HCT116 (cell line): ENCODE data around the gene MED26. TPM values are rescaled to one million over a fixed set of nuclear protein-coding genes. Genes with fewer than 3 reads are reported as not detected.

ENCODE experiments used
- ATAC-seq: fragments of 200-7000 bp; cut with Tn5 transposase; 2 replicates; pipeline ENCODE4 v1.9.1; 2020; ENCODE audit warnings: mild to moderate bottlenecking, moderate library complexity
- BruUV-seq: library from RNA; stranded (reverse); fragments of 400-500 nt; replicated peaks from 2 replicates; lab custom pipeline; 2021; lab: Mats Ljungman, UMichigan
- CTCF ChIA-PET: fragments of 300-600 bp; sonication (Branson Sonifier 250); formaldehyde crosslinking; loops from one replicate; lab custom pipeline; 2021; ENCODE audit warnings: antibody characterized with exemption; lab: Charles Lee
- POLR2A ChIA-PET: fragments of 300-600, 350-600 bp; sonication (Branson Sonifier 250); formaldehyde crosslinking; loops from one replicate; lab custom pipeline; 2021; ENCODE audit warnings: antibody characterized with exemption; lab: Charles Lee
- RAD21 ChIA-PET, 2 experiments: fragments of 300-600 bp; sonication (Branson Sonifier 250); formaldehyde crosslinking; loops; one replicate each; lab custom pipeline; 2023; ENCODE audit warnings: low total read pairs in 2 of 2; ENCODE audit not compliant: uncharacterized antibody in 2 of 2, unreplicated experiment in 2 of 2, low non-redundant PET in 1 of 2; lab: Charles Lee
- DNase-seq: peaks from one replicate; pipeline ENCODE4 v3.0.0-alpha.2; 2010; ENCODE audit warnings: low read depth, low spot score
- H2AFZ ChIP-seq: fragments of 200-600 bp; shearing (Covaris generic), sonication (generic); 2 replicates; pipeline ENCODE4 v1.6.1; 2017; ENCODE audit warnings: low read depth, mixed run types, mixed read lengths, antibody characterized with exemption, low read length; ENCODE audit not compliant: poor library complexity, severe bottlenecking
- H3K27ac ChIP-seq: 2 replicates; pipeline ENCODE4 v1.5.1; 2012; ENCODE audit warnings: low read depth, low read length
- H3K27me3 ChIP-seq: fragments of 200-600 bp; sonication (generic); 2 replicates; pipeline ENCODE4 v1.6.1; 2016; ENCODE audit warnings: mixed run types, low read length, mixed read lengths; ENCODE audit not compliant: insufficient read depth
- H3K36me3 ChIP-seq, 2 experiments: fragments of 200-500 bp in 1 of 2; fragments of 200-600 bp in 1 of 2; sonication (Bioruptor generic) in 1 of 2; sonication (generic) in 1 of 2; 2 replicates each; pipeline versions ENCODE4 v1.5.1 to v1.6.1; 2014 to 2016; ENCODE audit warnings: low read length in 2 of 2, inconsistent platforms in 1 of 2, mixed read lengths in 1 of 2, mixed run types in 1 of 2; ENCODE audit not compliant: insufficient read depth in 2 of 2, control insufficient read depth in 1 of 2
- H3K4me1 ChIP-seq, 2 experiments: fragments of 200-600 bp in 1 of 2; sonication (generic) in 1 of 2; 2 replicates each; pipeline versions ENCODE4 v1.5.1 to v1.6.1; 2012 to 2017; ENCODE audit warnings: low read length in 2 of 2, inconsistent platforms in 1 of 2, mild to moderate bottlenecking in 1 of 2, mixed read lengths in 1 of 2, mixed run types in 1 of 2, moderate library complexity in 1 of 2; ENCODE audit not compliant: insufficient read depth in 2 of 2, control insufficient read depth in 1 of 2
- H3K4me2 ChIP-seq: fragments of 200-600 bp; sonication (generic); 2 replicates; pipeline ENCODE4 v1.6.1; 2017; ENCODE audit warnings: mixed run types, low read length, mixed read lengths
- H3K4me3 ChIP-seq, 2 experiments: fragments of 200-600 bp in 1 of 2; sonication (generic) in 1 of 2; replicated peaks in 1 of 2; 2 replicates each; pipeline ENCODE4 v1.5.1; 2011 to 2016; ENCODE audit warnings: low read length in 2 of 2, control low read depth in 1 of 2, low read depth in 1 of 2, mild to moderate bottlenecking in 1 of 2, mixed read lengths in 1 of 2, mixed run types in 1 of 2
- H3K79me2 ChIP-seq: fragments of 200-600 bp; sonication (generic); 2 replicates; pipeline ENCODE4 v1.6.1; 2017; ENCODE audit warnings: mild to moderate bottlenecking, mixed run types, low read length, moderate library complexity, mixed read lengths; ENCODE audit not compliant: insufficient read depth
- H3K9ac ChIP-seq: fragments of 200-600 bp; sonication (generic); 2 replicates; pipeline ENCODE4 v1.6.1; 2016; ENCODE audit warnings: low read length, mixed read lengths
- H3K9me2 ChIP-seq: fragments of 200-600 bp; sonication (generic), shearing (Covaris generic); 2 replicates; pipeline ENCODE4 v1.6.1; 2017; ENCODE audit warnings: mixed run types, mild to moderate bottlenecking, moderate library complexity; ENCODE audit not compliant: insufficient read depth
- H3K9me3 ChIP-seq, 2 experiments: fragments of 200-500 bp in 1 of 2; fragments of 200-600 bp in 1 of 2; sonication (Bioruptor generic) in 1 of 2; sonication (generic) in 1 of 2; 2 replicates each; pipeline ENCODE4 v1.6.1; 2014 to 2017; ENCODE audit warnings: low read length in 2 of 2, mixed read lengths in 2 of 2, inconsistent platforms in 1 of 2, low read depth in 1 of 2, mild to moderate bottlenecking in 1 of 2, mixed run types in 1 of 2, moderate library complexity in 1 of 2; ENCODE audit not compliant: control insufficient read depth in 1 of 2, insufficient read depth in 1 of 2
- H4K20me1 ChIP-seq: fragments of 200-600 bp; sonication (generic), shearing (Covaris generic); 2 replicates; pipeline ENCODE4 v1.6.1; 2017; ENCODE audit warnings: mixed run types, mild to moderate bottlenecking, moderate library complexity; ENCODE audit not compliant: insufficient read depth
- CEBPB ChIP-seq: IDR thresholded peaks from 2 replicates; pipeline ENCODE4 v1.6.1; 2012; ENCODE audit warnings: low read depth
- EZH2phosphoT487 ChIP-seq: fragments of 200-600 bp; IDR thresholded peaks from 2 replicates; pipeline ENCODE4 v1.6.1; 2018; ENCODE audit warnings: antibody characterized with exemption, borderline replicate concordance
- JUND ChIP-seq: IDR thresholded peaks from 2 replicates; pipeline ENCODE4 v1.6.1; 2012
- POLR2A ChIP-seq: IDR thresholded peaks from 2 replicates; pipeline ENCODE4 v1.7.0; 2011; ENCODE audit warnings: borderline replicate concordance; ENCODE audit not compliant: insufficient read depth, insufficient read length; ENCODE audit errors: extremely low read depth
- SP1 ChIP-seq: IDR thresholded peaks from 2 replicates; pipeline ENCODE4 v1.6.1; 2012; ENCODE audit warnings: low read depth
- intact Hi-C: fragments of 100-400 bp; cut with micrococcal nuclease; formaldehyde crosslinking; loops from 2 replicates; pipeline ENCODE4 v1.10.0; 2022
- total RNA-seq: library from RNA; stranded (reverse); gene quantifications from one replicate; pipeline ENCODE4 v1.2.1, GENCODE V29; 2021; ENCODE audit not compliant: unreplicated experiment

MED26 gene
- total RNA-seq, 1 experiment from 2014 or later: 13.3 TPM

- POLR2A ChIA-PET: no interaction called here
- no peak for ATAC-seq
- no peak overlapping the region for H3K4me2 ChIP-seq
- no peaks in the 10 kb centered on the region for H3K9me2 ChIP-seq
- H3K79me2 ChIP-seq: peaks cover 25% of the 10 kb centered on the region
- no TSS peak for BruUV-seq
- CTCF ChIA-PET: no interaction called here
- H3K36me3 ChIP-seq: peaks cover 47 to 80% of the 10 kb centered on the region in 2 experiments; a peak in 3 of 4 replicates
- H3K27me3 ChIP-seq: no peaks in the 10 kb centered on the region
- no peaks in the 10 kb centered on the region for H4K20me1 ChIP-seq
- no peak overlapping the region for H2AFZ ChIP-seq
- no peak overlapping the region for H3K9ac ChIP-seq
- no peak for DNase-seq
- H3K4me3 ChIP-seq: no peak overlapping the region
- no peak overlapping the region for H3K27ac ChIP-seq
- no peaks in the 10 kb centered on the region for H3K4me1 ChIP-seq
- H3K9me3 ChIP-seq: no peaks in the 10 kb centered on the region
- RAD21 ChIA-PET: no interaction called here
- intact Hi-C loops: no loop called here
- TF ChIP-seq EZH2phosphoT487: no peak
- no peak for TF ChIP-seq CEBPB
- no peak for TF ChIP-seq POLR2A
- no peak for TF ChIP-seq JUND
- TF ChIP-seq, all 23 proteins: peak for 0
These were observed 102.1 kb downstream of the MED26 start for GRCh38 chr19:16525751-16526481.

- TF ChIP-seq SP1: no peak
- TF ChIP-seq, all 23 proteins: peak for 0
- H3K27ac ChIP-seq: no peak overlapping the region
- H3K4me1 ChIP-seq: no peaks in the 10 kb centered on the region
- peaks cover 25% of the 10 kb centered on the region for H3K79me2 ChIP-seq
- DNase-seq (no peak), ATAC-seq (no peak)
- no peaks in the 10 kb centered on the region for H4K20me1 ChIP-seq
- ChIA-PET CTCF (no interaction called here), POLR2A (no interaction called here), RAD21 (no interaction called here)
- H3K27me3 ChIP-seq: no peaks in the 10 kb centered on the region
- BruUV-seq: no TSS peak
- no peaks in the 10 kb centered on the region for H3K9me2 ChIP-seq
- no peaks in the 10 kb centered on the region for H3K9me3 ChIP-seq
- no peak overlapping the region for H3K4me2 ChIP-seq
- no peak overlapping the region for H3K9ac ChIP-seq
- intact Hi-C loops: no loop called here
- H3K4me3 ChIP-seq: no peak overlapping the region
- H3K36me3 ChIP-seq: peaks cover 49 to 81% of the 10 kb centered on the region in 2 experiments; a peak in 3 of 4 replicates
- no peak overlapping the region for H2AFZ ChIP-seq
These were observed 102.8 kb downstream of the MED26 start for GRCh38 chr19:16524991-16525734.

Other genes starting within 250 kb of the MED26 start
- 37.7 TPM for gene EPS15L1, start 156.2 kb downstream of the MED26 start, total RNA-seq
- not detected for gene CALR3, start 132.0 kb downstream of the MED26 start, total RNA-seq
- gene C19orf44, start 131.8 kb downstream of the MED26 start, total RNA-seq: 6.8 TPM
- gene CHERP, start 85.8 kb downstream of the MED26 start, total RNA-seq: 65.8 TPM
- 49.1 TPM for gene SLC35E1, start 55.8 kb downstream of the MED26 start, total RNA-seq
- gene SMIM7, start 31.9 kb upstream of the MED26 start, total RNA-seq: 66.4 TPM
- 9.0 TPM for gene TMEM38A, start 32.9 kb upstream of the MED26 start, total RNA-seq
- 0.22 TPM for gene NWD1, start 91.6 kb upstream of the MED26 start, total RNA-seq
- 59.9 TPM for gene SIN3B, start 201.2 kb upstream of the MED26 start, total RNA-seq